Measurements from ENCODE around the gene MORN1. TPM values are rescaled to one million over a fixed set of nuclear protein-coding genes. Genes with fewer than 3 reads are reported as not detected.

MORN1 gene
- total and polyA plus RNA-seq, 2 of the 8 experiments (the other 6 are each of a cell fraction or from before 2014, with no cell fraction given), result 5.0 to 9.1 TPM

GRCh38 chr1:2377751-2378440, 13.5 kb downstream of the MORN1 start:
- H3K36me3 ChIP-seq (ENCODE audit: control insufficient read depth in 2 of 4, insufficient read depth in 4 of 4, low read length in 3 of 4), result no peaks in the 10 kb centered on the region
- no peak overlapping the region for H3K4ac ChIP-seq (replicated peaks; ENCODE audit: insufficient read length, low read depth, low read length)
- H3K9me3 ChIP-seq (ENCODE audit: insufficient read depth in 2 of 2, low read depth in 1 of 2, low read length in 1 of 2), result no peaks in the 10 kb centered on the region
- H2BK120ac ChIP-seq (replicated peaks; ENCODE audit: low read depth, low read length), result no peak overlapping the region
- H2BK12ac ChIP-seq (ENCODE audit: low read depth, low read length), result no peak overlapping the region
- H3K56ac ChIP-seq (replicated peaks; ENCODE audit: insufficient read length, low read depth, low read length), result no peak overlapping the region
- POLR2A ChIA-PET (ENCODE audit: partially characterized antibody), result interaction anchor here (5.0 kb wide), 1 partner anchor 183 kb away, joined by 16 read pairs; the partner anchor contains the start of gene FAAP20
- H3K27ac ChIP-seq (ENCODE audit: low read depth, low read length), result no peak overlapping the region
- H3K79me2 ChIP-seq (ENCODE audit: control insufficient read depth in 1 of 2, insufficient read depth in 2 of 2, low read length in 2 of 2), result no peaks in the 10 kb centered on the region
- H4K20me1 ChIP-seq (replicated peaks in 1 of 2; ENCODE audit: control insufficient read depth in 1 of 2, insufficient read depth in 2 of 2, low read length in 2 of 2), result no peaks in the 10 kb centered on the region
- no peak overlapping the region for H2AFZ ChIP-seq (ENCODE audit: low read length)
- no peak overlapping the region for H4K5ac ChIP-seq (ENCODE audit: insufficient read length, low read depth, low read length)
- no peak overlapping the region for H2BK5ac ChIP-seq (ENCODE audit: low read depth, low read length)
- FAIRE-seq, result no peak
- H3K27me3 ChIP-seq (replicated peaks in 1 of 4; ENCODE audit: control insufficient read depth in 3 of 4, extremely low read depth in 1 of 4, insufficient read depth in 3 of 4, low read length in 3 of 4), result no peaks in the 10 kb centered on the region
- H3K9ac ChIP-seq (replicated peaks in 1 of 4; ENCODE audit: extremely low read depth in 1 of 4, low read depth in 3 of 4, low read length in 3 of 4), result no peak overlapping the region
- no peak overlapping the region for H2BK15ac ChIP-seq (ENCODE audit: low read length)
- no peak overlapping the region for H2BK20ac ChIP-seq (ENCODE audit: low read length)
- TF ChIP-seq TAF7 (optimal IDR thresholded peaks at IDR 0.05; ENCODE audit: borderline replicate concordance, low read depth, low read length) (no peak), ZNF274 (IDR thresholded peaks at IDR 0.05; ENCODE audit: borderline replicate concordance, extremely low read depth, low read length) (no peak), TEAD4 (IDR thresholded peaks at IDR 0.05; ENCODE audit: low read depth, low read length) (no peak), SP2 (IDR thresholded peaks at IDR 0.05; ENCODE audit: low read length) (no peak), SRF (IDR thresholded peaks at IDR 0.05; ENCODE audit: low read depth, low read length) (no peak), EGR1 (IDR thresholded peaks at IDR 0.05; ENCODE audit: borderline replicate concordance, low read depth, low read length) (no peak), SIRT6 (IDR thresholded peaks at IDR 0.05; ENCODE audit: low read length) (no peak), YY1 (IDR thresholded peaks at IDR 0.05; ENCODE audit: low read depth, low read length) (no peak), SP4 (IDR thresholded peaks at IDR 0.05; ENCODE audit: low read length) (no peak), GTF2F1 (IDR thresholded peaks at IDR 0.05; ENCODE audit: borderline replicate concordance, low read depth, low read length) (no peak), RXRA (IDR thresholded peaks at IDR 0.05; ENCODE audit: insufficient read depth, low read depth, low read length) (no peak), SP1 (IDR thresholded peaks at IDR 0.05; ENCODE audit: low read depth, low read length) (no peak), RAD21 (IDR thresholded peaks at IDR 0.05 in 1 of 2, conservative IDR thresholded peaks at IDR 0.05 in 1 of 2; ENCODE audit: low read depth in 2 of 2, low read length in 2 of 2) (no peak), HDAC2 (IDR thresholded peaks at IDR 0.05; ENCODE audit: borderline replicate concordance in 1 of 2, low read depth in 2 of 2, low read length in 2 of 2) (no peak)
- peaks cover 0 to 2% (median under 1%) of the 10 kb centered on the region in 4 experiments; a peak in 3 of 7 replicates for H3K4me1 ChIP-seq (replicated peaks in 1 of 4; ENCODE audit: control insufficient read depth in 3 of 4, insufficient read depth in 4 of 4, low read length in 3 of 4)
- CTCF ChIA-PET (ENCODE audit: partially characterized antibody), result interaction anchor here (0.7 to 2.5 kb wide), 8 partner anchors 27 to 202 kb away, joined by 3 to 9 read pairs (median 5); partner anchors contain the start of gene FAAP20
- no peak for DNase-seq (ENCODE audit: low read depth in 1 of 2, low spot score in 2 of 2)
- H3K79me1 ChIP-seq (ENCODE audit: low read depth, low read length), result no peaks in the 10 kb centered on the region
- no peak overlapping the region for H3K18ac ChIP-seq (ENCODE audit: extremely low read depth, low read length)
- no peak overlapping the region for H2AK5ac ChIP-seq (ENCODE audit: low read depth, low read length)
- no peak overlapping the region for H3K23ac ChIP-seq (ENCODE audit: insufficient read length)
- no peak overlapping the region for H4K91ac ChIP-seq (replicated peaks; ENCODE audit: insufficient read length, low read length)
- H4K8ac ChIP-seq (ENCODE audit: extremely low read depth, insufficient read depth, low read length), result peak overlapping the region; percentile 78
- H3K23me2 ChIP-seq (ENCODE audit: low read depth, low read length), result no peaks in the 10 kb centered on the region
- no peak overlapping the region for H3K4me2 ChIP-seq (ENCODE audit: insufficient read depth in 1 of 2, low read depth in 2 of 2, low read length in 2 of 2)
- H3K14ac ChIP-seq (ENCODE audit: insufficient read length), result no peak overlapping the region
- H3K4me3 ChIP-seq (ENCODE audit: extremely low read depth in 1 of 4, insufficient read depth in 2 of 4, low read depth in 3 of 4, low read length in 4 of 4), result no peak overlapping the region
- 89% methylated on average over 16 of the region's 16 CpGs; no CpG with 5 or more reads in 1 of the 2 experiments for WGBS, 2 experiments (ENCODE audit: extremely low coverage in 1 of 2, insufficient coverage in 1 of 2, insufficient read length in 1 of 2, insufficient replicate concordance in 2 of 2, low coverage in 1 of 2, low lambda C conversion rate in 2 of 2, missing lambda C conversion rate in 1 of 2)

All from H1 (cell line).